NCI-H1048 (cell line): Measurements from ENCODE around the gene HCAR2.
"Not testable (repeated sequence)": the region's sequence is repeated elsewhere in the genome, so short reads cannot be mapped to it uniquely, and the experiment has no call there.

Source experiments
- DNase-seq: peaks from one replicate; lab custom pipeline; 2025; lab: John Stamatoyannopoulos, UW

The HCAR2 gene

DNA sequence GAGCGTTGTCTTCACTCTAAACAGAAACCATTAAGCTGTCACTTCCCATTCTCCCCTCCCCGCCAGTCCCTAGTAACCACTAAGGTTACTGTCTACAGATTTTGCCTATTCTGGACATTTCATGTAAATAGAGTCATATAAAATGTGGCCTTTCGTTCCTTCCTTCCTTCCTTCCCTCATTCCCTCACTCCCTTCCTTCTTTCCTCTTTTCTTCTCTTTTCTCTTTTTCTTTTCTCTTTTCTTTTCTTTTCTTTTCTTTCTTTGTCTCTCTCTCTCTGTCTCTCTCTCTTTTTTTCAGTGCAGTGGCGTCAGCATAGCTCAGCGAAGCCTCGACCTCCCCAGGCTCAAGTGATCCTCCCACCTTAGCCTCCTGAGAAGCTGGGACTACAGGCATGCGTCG lies 37.8 kb downstream of the HCAR2 start:
- no peak for DNase-seq

DNA sequence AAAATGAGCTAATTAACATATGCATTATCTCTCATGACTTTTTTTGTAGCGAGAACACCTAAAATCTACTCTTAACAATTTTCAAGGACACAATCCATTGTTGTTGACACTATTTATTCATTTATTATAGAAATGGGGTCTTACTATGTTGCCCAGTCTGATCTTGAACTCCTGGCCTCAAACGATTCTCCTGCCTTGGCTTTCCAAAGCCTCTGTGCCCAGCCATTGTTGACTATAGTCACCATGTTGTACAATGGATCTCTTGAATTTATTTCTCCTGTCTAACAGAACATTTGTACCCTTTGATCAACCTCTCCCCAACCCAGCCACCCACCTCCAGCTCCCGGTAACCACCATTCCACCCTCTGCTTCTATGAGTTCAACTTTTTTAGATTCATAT lies 41.2 kb downstream of the HCAR2 start:
- no peak for DNase-seq

DNA sequence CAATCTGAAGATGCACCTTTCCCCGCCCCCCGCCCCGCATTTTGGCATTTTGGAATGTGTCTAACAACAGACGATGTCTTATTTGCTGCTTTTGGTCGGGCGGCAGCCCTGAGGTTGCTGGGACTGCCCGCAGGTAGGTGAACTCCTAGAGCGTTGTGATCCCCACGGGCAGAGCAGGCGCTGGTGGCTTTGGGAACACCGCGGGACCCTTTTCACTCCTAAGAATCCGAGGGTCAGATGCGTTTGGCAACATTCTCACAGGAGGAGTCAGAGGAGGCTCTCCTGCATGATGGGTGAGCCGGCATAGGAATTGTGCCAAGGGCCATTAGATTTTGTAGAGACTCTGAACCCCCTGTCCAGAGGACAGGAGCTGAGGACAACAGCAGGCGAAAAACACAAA lies 41.9 kb downstream of the HCAR2 start:
- no peak for DNase-seq

DNA sequence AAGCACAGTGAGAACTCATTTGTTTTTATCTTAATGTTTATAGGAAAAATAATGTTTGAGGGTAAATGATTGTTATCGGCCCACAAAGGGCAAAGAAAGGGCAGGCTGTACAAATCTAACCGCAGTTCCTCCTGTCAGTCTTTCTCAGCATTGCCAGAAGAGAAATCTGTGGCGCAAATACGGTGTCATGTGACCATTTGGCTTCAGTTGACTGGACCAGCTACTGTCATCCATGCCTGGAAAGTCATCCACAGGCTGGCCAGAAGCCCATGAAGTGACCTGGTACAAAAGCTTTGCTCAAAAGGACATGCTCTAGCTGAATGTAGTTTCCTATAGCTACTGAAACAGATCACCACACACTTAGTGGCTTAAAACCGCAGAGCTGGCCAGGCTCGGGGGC lies 43.6 kb downstream of the HCAR2 start:
- no peak for DNase-seq

DNA sequence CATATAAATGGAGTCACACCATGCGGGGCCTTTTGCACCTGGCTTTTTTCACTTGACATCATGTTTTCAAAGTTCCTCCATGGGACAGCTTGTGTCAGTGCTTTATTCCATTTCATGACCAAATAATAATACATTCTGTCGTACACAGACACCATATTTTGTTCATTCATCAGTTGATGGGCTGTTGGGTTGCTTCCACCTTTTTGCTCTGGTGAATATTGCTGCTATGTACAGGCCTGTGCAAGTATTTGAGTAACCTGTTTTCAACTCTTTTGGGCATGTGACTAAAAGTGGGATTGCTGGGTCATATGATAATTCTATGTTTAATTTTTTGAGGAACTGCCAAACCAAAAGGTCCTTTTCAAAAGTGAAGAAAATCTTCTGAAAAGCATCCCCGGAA lies 46.9 kb downstream of the HCAR2 start:
- no peak for DNase-seq

DNA sequence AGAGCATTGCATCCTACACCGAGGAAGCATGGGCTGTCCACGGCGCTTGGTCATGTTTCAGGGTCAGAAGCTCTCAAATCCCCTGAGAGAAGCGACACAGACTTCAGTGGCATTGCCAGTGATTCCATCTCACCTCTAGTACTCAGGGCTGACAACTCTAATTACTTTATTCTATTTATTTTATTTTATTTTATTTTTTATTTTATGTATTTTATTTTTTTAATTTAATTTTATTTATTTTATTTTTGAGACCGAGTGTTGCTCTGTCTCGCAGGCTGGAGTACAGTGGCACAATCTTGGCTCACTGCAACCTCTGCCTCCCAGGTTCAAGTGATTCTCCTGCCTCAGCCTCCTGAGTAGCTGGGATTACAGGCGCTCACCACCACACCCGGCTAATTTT lies 49.9 kb downstream of the HCAR2 start:
- DNase-seq, result not testable (repeated sequence)

DNA sequence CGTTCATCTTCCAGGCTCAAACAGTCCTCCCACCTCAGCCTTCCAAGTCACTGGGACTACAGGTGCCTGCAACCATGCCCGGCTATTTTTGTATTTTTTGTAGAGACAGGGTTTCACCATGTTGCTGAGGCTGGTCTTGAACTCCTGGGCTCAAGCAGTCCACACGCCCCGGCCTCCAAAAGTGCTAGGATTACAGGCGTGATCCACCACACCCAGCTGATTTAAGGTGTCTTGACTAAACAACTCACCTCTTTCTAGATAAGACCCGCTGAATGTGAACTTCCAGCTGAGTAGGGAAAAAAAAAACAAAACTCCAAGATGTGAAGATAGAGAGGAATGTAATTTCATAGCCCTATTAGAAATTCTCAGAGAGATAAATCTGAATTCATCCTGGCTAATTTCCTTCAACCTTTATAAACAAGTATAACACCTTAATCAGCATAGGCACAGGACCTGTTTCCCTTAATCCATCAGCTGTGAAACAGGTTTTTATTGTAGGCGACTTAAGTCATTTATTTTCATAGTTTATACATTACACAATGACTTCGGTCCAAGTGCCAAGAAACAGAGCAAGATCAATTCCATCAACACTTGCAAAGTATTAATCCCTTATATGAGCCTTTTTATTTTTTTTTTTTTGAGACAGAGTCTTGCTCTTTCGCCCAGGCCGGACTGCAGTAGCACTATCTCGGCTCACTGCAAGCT lies 51.5 kb downstream of the HCAR2 start:
- DNase-seq, result no peak
